ENCODE results near the gene BCKDHA.
"Not testable (repeated sequence)": the region's sequence is repeated elsewhere in the genome, so short reads cannot be mapped to it uniquely, and the experiment has no call there.

Gene BCKDHA

GRCh38 chr19:41452584-41453275, 55.1 kb downstream of the BCKDHA start:
- DNase-seq = no peak

GRCh38 chr19:41455936-41456335, 58.3 kb downstream of the BCKDHA start:
- no peak for DNase-seq

- no peak for DNase-seq
These were observed 58.8 kb downstream of the BCKDHA start for GRCh38 chr19:41456342-41456918.

- no peak for DNase-seq
These were observed 59.6 kb downstream of the BCKDHA start for GRCh38 chr19:41457241-41457640.

- DNase-seq = no peak
These were observed 64.9 kb downstream of the BCKDHA start for GRCh38 chr19:41462497-41462896.

GRCh38 chr19:41463257-41464256, 65.9 kb downstream of the BCKDHA start:
- DNase-seq = not testable (repeated sequence)

Data from cerebellar nuclear complex (tissue), 1 donor.